SK-N-SH treated with all-trans-retinoic acid at 6 μM for 48 hours (cell line): ENCODE results near the gene PDGFD.

Experiments used
- TCF4 ChIP-seq: fragments of 250-450 bp; sonication (Bioruptor Pico); IDR thresholded peaks from 2 replicates; pipeline ENCODE4 v1.8.0; 2021; ENCODE audit warnings: mild to moderate bottlenecking, moderate library complexity, borderline replicate concordance
- ZFP3 ChIP-seq: fragments of 250-450 bp; sonication (Bioruptor Pico); IDR thresholded peaks from 2 replicates; pipeline ENCODE4 v1.5.0; 2020; ENCODE audit warnings: mild to moderate bottlenecking, moderate library complexity
- ZFP30 ChIP-seq: fragments of 450-650 bp; formaldehyde crosslinking; IDR thresholded peaks from 2 replicates; pipeline ENCODE4 v1.5.0; 2022; ENCODE audit warnings: mild to moderate bottlenecking, moderate library complexity

GRCh38 chr11:104043142-104043541, 120.8 kb downstream of the PDGFD start:
- TF ChIP-seq ZFP3 (no peak), TCF4 (CRISPR knock-in tag) (no peak), ZFP30 (no peak)
